Right lobe of liver (tissue), 4 donors: ENCODE measurements around the gene CREB3.

ENCODE experiments used
- POLR2A ChIP-seq: fragments of 450-650 bp; IDR thresholded peaks from one replicate; pipeline ENCODE4 v1.6.1; 2017; ENCODE audit warnings: antibody characterized with exemption, mild to moderate bottlenecking
- TF ChIP-seq, protein P1 (sequence below), 4 donors: fragments of 200-600 bp in 3 of 4; fragments of 450-650 bp in 1 of 4; IDR thresholded peaks; one replicate each; pipeline versions ENCODE4 v1.5.1 to v1.8.0; 2016 to 2022; ENCODE audit warnings: antibody characterized with exemption in 4 of 4, mild to moderate bottlenecking in 2 of 4
- donor health status: DM: no; HTN: no; CAD: no.
- donor health status: DM: no; HTN: no; CAD: no.
- donor health status: DM: no; HTN: yes; CAD: no.

DNA sequence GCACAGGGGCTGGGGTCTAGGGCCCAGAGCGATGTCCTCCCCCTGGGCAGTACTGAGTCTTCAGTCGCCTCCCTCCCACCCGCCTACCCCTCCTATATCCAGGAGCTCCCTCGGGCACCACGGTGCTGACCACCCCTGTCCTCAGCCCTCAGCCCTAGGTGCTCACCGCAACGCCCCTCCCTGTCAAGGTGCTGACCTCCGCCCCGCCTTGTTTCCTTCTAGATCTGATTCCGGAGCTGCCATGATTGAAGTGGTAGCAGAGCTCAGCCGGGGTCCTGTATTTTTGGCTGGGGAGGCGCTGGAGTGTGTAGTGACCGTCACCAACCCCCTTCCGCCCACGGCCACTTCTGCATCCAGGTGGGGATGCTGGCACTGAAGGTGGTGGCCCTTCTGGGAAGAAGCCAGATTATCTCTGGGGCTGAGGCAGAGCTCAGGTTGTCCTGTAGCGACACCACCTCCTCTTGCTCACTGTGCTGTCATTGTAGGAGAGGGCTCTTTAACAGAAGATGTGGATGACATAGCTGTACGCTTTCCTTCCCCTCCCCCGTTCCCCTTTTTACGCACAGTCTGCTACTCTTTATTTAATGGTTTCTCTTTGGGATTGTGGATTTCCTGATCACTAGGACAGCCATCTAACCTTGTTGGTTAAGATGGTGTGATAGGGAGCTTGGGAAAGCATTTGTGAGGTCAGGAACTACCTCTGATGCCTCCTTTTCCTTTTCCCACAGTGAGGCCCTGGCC, 17.2 kb downstream of the CREB3 start:
- TF ChIP-seq, protein P1, sequence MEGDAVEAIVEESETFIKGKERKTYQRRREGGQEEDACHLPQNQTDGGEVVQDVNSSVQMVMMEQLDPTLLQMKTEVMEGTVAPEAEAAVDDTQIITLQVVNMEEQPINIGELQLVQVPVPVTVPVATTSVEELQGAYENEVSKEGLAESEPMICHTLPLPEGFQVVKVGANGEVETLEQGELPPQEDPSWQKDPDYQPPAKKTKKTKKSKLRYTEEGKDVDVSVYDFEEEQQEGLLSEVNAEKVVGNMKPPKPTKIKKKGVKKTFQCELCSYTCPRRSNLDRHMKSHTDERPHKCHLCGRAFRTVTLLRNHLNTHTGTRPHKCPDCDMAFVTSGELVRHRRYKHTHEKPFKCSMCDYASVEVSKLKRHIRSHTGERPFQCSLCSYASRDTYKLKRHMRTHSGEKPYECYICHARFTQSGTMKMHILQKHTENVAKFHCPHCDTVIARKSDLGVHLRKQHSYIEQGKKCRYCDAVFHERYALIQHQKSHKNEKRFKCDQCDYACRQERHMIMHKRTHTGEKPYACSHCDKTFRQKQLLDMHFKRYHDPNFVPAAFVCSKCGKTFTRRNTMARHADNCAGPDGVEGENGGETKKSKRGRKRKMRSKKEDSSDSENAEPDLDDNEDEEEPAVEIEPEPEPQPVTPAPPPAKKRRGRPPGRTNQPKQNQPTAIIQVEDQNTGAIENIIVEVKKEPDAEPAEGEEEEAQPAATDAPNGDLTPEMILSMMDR (IDR thresholded peaks at IDR 0.05), result no peak
- TF ChIP-seq POLR2A, result no peak
